GM18507 (cell line): ENCODE measurements around the gene PPP2R5D.
"Not testable (repeated sequence)": the region's sequence is repeated elsewhere in the genome, so short reads cannot be mapped to it uniquely, and the experiment has no call there.

Source experiments
- DNase-seq: peaks from one replicate; pipeline ENCODE4 v3.0.0; 2011; ENCODE audit warnings: low read depth; ENCODE audit not compliant: insufficient read length; ENCODE audit errors: extremely low spot score
- FAIRE-seq: peaks from 2 replicates; lab custom pipeline; 2011; peaks lifted over from hg19 to GRCh38; lab: Jason Lieb, UNC

PPP2R5D gene

GRCh38 chr6:42984924-42985475, 630 bp downstream of the PPP2R5D start:
- no peak for FAIRE-seq
- no peak for DNase-seq

- FAIRE-seq (no peak), DNase-seq (no peak)
These were observed 3.4 kb downstream of the PPP2R5D start for GRCh38 chr6:42987533-42988451.

GRCh38 chr6:42988486-42989020, 4.2 kb downstream of the PPP2R5D start:
- DNase-seq: no peak
- no peak for FAIRE-seq

GRCh38 chr6:42989923-42990322, 5.6 kb downstream of the PPP2R5D start:
- no peak for FAIRE-seq
- DNase-seq: no peak

- DNase-seq (no peak), FAIRE-seq (no peak)
These were observed 9.1 kb downstream of the PPP2R5D start for GRCh38 chr6:42993445-42993844.

- no peak for FAIRE-seq
- no peak for DNase-seq
These were observed 12.1 kb downstream of the PPP2R5D start for GRCh38 chr6:42996513-42996912.

GRCh38 chr6:42998205-42998604, 13.8 kb downstream of the PPP2R5D start:
- not testable (repeated sequence) for FAIRE-seq, DNase-seq

- DNase-seq (no peak), FAIRE-seq (no peak)
These were observed 17.5 kb downstream of the PPP2R5D start for GRCh38 chr6:43001843-43002242.

- FAIRE-seq (no peak), DNase-seq (no peak)
These were observed 21.5 kb downstream of the PPP2R5D start for GRCh38 chr6:43005844-43006243.

- DNase-seq (no peak), FAIRE-seq (no peak)
These were observed 21.9 kb downstream of the PPP2R5D start for GRCh38 chr6:43006251-43006650.

GRCh38 chr6:43007126-43007525, 22.8 kb downstream of the PPP2R5D start:
- FAIRE-seq: no peak
- no peak for DNase-seq

GRCh38 chr6:43009124-43009523, 24.8 kb downstream of the PPP2R5D start:
- DNase-seq (no peak), FAIRE-seq (peak; percentile 9)

- DNase-seq: no peak
- no peak for FAIRE-seq
These were observed 26.8 kb downstream of the PPP2R5D start for GRCh38 chr6:43011207-43011606.

- DNase-seq (no peak), FAIRE-seq (no peak)
These were observed 28.0 kb downstream of the PPP2R5D start for GRCh38 chr6:43012364-43012763.

GRCh38 chr6:43013097-43013842, 28.9 kb downstream of the PPP2R5D start:
- FAIRE-seq (no peak), DNase-seq (no peak)

GRCh38 chr6:43013843-43014433, 29.6 kb downstream of the PPP2R5D start, which contains the start of the genes KLHDC3 and MEA1:
Gene KLHDC3, plus strand, starts transcription at chr6:43014249. Its CDS starts 2,944 bp downstream, at chr6:43017193.
Gene MEA1, minus strand, starts transcription at chr6:43013946. Its CDS starts 133 bp downstream, at chr6:43013813.
- DNase-seq (peak; percentile 99), FAIRE-seq (peak; percentile 99)

GRCh38 chr6:43014434-43014909, 30.1 kb downstream of the PPP2R5D start:
- FAIRE-seq (no peak), DNase-seq (no peak)

- DNase-seq (no peak), FAIRE-seq (no peak)
These were observed 32.0 kb downstream of the PPP2R5D start for GRCh38 chr6:43016176-43016942.

- DNase-seq: no peak
- no peak for FAIRE-seq
These were observed 32.6 kb downstream of the PPP2R5D start for GRCh38 chr6:43016943-43017334.
